Measurements from ENCODE around the gene TMPRSS3.

DNA sequence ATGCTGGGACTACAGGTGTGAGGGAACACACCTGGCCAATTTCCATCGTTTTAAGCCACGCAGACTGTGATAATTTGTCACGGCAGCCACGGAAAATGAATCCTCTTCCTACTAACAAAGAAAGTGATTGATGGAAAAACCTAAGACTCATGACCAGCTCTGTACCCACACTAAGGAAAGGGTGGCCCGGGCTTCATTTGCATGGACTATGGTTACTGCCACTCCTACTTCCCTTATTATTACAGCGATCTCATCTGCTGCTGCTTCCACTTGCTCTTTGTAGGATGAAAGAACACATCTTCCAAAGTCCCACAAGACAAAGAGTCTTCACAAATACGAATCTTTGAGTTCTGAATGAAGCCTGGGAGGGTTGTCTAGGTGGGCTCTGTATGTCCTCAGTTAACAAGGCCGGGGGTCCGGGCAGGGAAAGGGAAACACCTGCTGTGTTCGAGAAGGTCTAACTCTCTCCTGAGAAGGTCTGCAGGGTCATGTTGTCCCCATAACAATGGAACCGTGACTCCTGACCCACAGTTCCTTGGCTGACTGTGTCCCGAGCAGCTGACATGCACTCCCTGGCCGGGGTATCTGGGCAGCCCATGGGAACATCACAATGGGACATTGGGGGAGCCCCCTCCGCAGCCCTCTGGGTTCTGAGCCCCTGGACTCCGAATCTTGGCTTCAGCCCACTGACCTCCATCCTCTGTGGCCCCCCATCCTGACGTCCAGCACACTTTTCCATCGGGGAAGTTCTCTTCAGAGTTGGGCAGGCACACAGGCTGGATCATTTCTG, 16.2 kb downstream of the TMPRSS3 start:
- TF ChIP-seq, protein P1, sequence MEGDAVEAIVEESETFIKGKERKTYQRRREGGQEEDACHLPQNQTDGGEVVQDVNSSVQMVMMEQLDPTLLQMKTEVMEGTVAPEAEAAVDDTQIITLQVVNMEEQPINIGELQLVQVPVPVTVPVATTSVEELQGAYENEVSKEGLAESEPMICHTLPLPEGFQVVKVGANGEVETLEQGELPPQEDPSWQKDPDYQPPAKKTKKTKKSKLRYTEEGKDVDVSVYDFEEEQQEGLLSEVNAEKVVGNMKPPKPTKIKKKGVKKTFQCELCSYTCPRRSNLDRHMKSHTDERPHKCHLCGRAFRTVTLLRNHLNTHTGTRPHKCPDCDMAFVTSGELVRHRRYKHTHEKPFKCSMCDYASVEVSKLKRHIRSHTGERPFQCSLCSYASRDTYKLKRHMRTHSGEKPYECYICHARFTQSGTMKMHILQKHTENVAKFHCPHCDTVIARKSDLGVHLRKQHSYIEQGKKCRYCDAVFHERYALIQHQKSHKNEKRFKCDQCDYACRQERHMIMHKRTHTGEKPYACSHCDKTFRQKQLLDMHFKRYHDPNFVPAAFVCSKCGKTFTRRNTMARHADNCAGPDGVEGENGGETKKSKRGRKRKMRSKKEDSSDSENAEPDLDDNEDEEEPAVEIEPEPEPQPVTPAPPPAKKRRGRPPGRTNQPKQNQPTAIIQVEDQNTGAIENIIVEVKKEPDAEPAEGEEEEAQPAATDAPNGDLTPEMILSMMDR (IDR thresholded peaks at IDR 0.05): no peak
- TF ChIP-seq POLR2A (IDR thresholded peaks at IDR 0.05): no peak
